Spleen (tissue), 3 donors: ENCODE data around the gene LCE1E.

Experiments
- POLR2A ChIP-seq, 3 donors: fragments of 450-650 bp; IDR thresholded peaks; one replicate each; pipeline ENCODE4 v1.5.1; 2017; ENCODE audit warnings: antibody characterized with exemption in 3 of 3, mild to moderate bottlenecking in 1 of 3
- POLR2AphosphoS5 ChIP-seq, 3 donors: sonication (generic); formaldehyde crosslinking; IDR thresholded peaks; one replicate each; pipeline ENCODE4 v1.5.1; 2017; ENCODE audit warnings: antibody characterized with exemption in 3 of 3

GRCh38 chr1:152823294-152823693 is 37.2 kb downstream of the LCE1E start:
- TF ChIP-seq POLR2AphosphoS5 (IDR thresholded peaks at IDR 0.05) (no peak), POLR2A (IDR thresholded peaks at IDR 0.05) (no peak)
